IPS-18c (cell line): ENCODE results near the gene IRF9.

Experiments
- H3K4me3 ChIP-seq: 2 replicates; pipeline ENCODE4 v1.7.0; 2013; ENCODE audit warnings: low read depth, mild to moderate bottlenecking, low read length, moderate library complexity; ENCODE audit not compliant: insufficient read depth
- H3K9me3 ChIP-seq: one replicate; pipeline ENCODE4 v1.6.1; 2013; ENCODE audit warnings: mild to moderate bottlenecking, low read length, moderate library complexity; ENCODE audit not compliant: control insufficient read depth, insufficient read depth

Gene IRF9

GRCh38 chr14:24182110-24182882 lies 21.2 kb downstream of the IRF9 start:
- Histone ChIP-seq H3K9me3 (no peaks in the 10 kb centered on the region), H3K4me3 (no peak overlapping the region)

- H3K4me3 ChIP-seq, result no peak overlapping the region
These were observed 22.0 kb downstream of the IRF9 start for GRCh38 chr14:24183014-24183481.

GRCh38 chr14:24184104-24184970 lies 23.3 kb downstream of the IRF9 start:
- H3K4me3 ChIP-seq, result no peak overlapping the region
- H3K9me3 ChIP-seq, result no peaks in the 10 kb centered on the region

More at GRCh38 chr14:24183014-24183481, 22.0 kb downstream of the IRF9 start:
- H3K9me3 ChIP-seq, result no peaks in the 10 kb centered on the region

- Histone ChIP-seq H3K4me3 (no peak overlapping the region), H3K9me3 (no peaks in the 10 kb centered on the region)
These were observed 24.0 kb downstream of the IRF9 start for GRCh38 chr14:24185026-24185425.

GRCh38 chr14:24185741-24186140 lies 24.7 kb downstream of the IRF9 start:
- H3K9me3 ChIP-seq, result no peaks in the 10 kb centered on the region
- H3K4me3 ChIP-seq, result no peak overlapping the region

- no peak overlapping the region; the same call in 1 of the 2 replicates for H3K4me3 ChIP-seq
These were observed 25.9 kb downstream of the IRF9 start for GRCh38 chr14:24186831-24187538.

GRCh38 chr14:24187539-24187915 lies 26.5 kb downstream of the IRF9 start:
- peak overlapping the region; percentile 92 for H3K4me3 ChIP-seq

More at GRCh38 chr14:24186831-24187538, 25.9 kb downstream of the IRF9 start:
- no peaks in the 10 kb centered on the region for H3K9me3 ChIP-seq

GRCh38 chr14:24188251-24189058 lies 27.4 kb downstream of the IRF9 start, which contains the start of gene IPO4:
Gene IPO4 (minus strand): TSS chr14:24188816. CDS start chr14:24188787, 29 bp downstream.
- no peaks in the 10 kb centered on the region for H3K9me3 ChIP-seq

More at GRCh38 chr14:24187539-24187915, 26.5 kb downstream of the IRF9 start:
- no peaks in the 10 kb centered on the region for H3K9me3 ChIP-seq

GRCh38 chr14:24189059-24189375 lies 28.0 kb downstream of the IRF9 start:
- no peak overlapping the region for H3K4me3 ChIP-seq
- no peaks in the 10 kb centered on the region for H3K9me3 ChIP-seq

More at GRCh38 chr14:24188251-24189058, 27.4 kb downstream of the IRF9 start, which contains the start of gene IPO4:
- H3K4me3 ChIP-seq, result peak within 1 kb of the TSS; percentile 92

GRCh38 chr14:24189460-24189859 lies 28.4 kb downstream of the IRF9 start:
- Histone ChIP-seq H3K4me3 (no peak overlapping the region), H3K9me3 (no peaks in the 10 kb centered on the region)

- no peak overlapping the region for H3K4me3 ChIP-seq
- no peaks in the 10 kb centered on the region for H3K9me3 ChIP-seq
These were observed 29.4 kb downstream of the IRF9 start for GRCh38 chr14:24190416-24190815.

GRCh38 chr14:24192933-24193332 lies 31.9 kb downstream of the IRF9 start:
- H3K9me3 ChIP-seq, result no peaks in the 10 kb centered on the region
- H3K4me3 ChIP-seq, result no peak overlapping the region

GRCh38 chr14:24194186-24194872 lies 33.3 kb downstream of the IRF9 start:
- Histone ChIP-seq H3K4me3 (peak overlapping the region; percentile 93), H3K9me3 (no peaks in the 10 kb centered on the region)

- H3K4me3 ChIP-seq, result peak overlapping the region; percentile 93
These were observed 33.8 kb downstream of the IRF9 start for GRCh38 chr14:24194873-24195185.

GRCh38 chr14:24195186-24196070 lies 34.4 kb downstream of the IRF9 start, which contains the start of gene TM9SF1:
Gene TM9SF1 (minus strand): TSS chr14:24195441. CDS start chr14:24195019, 422 bp downstream.
- Histone ChIP-seq H3K4me3 (peak within 1 kb of the TSS; percentile 93), H3K9me3 (no peaks in the 10 kb centered on the region)

More at GRCh38 chr14:24194873-24195185, 33.8 kb downstream of the IRF9 start:
- H3K9me3 ChIP-seq, result no peaks in the 10 kb centered on the region
